ENCODE measurements around the gene SERPINA5. TPM values are rescaled to one million over a fixed set of nuclear protein-coding genes. Genes with fewer than 3 reads are reported as not detected.

The SERPINA5 gene
- total RNA-seq, 1 donor from 2014 or later: 3.5 TPM

GRCh38 chr14:94561656-94562010, 19.6 kb upstream of the SERPINA5 start:
- Mint-ChIP-seq H3K27ac (no peak overlapping the region), H3K9me3 (peaks cover 2% of the 10 kb centered on the region), H3K4me1 (peaks cover 2% of the 10 kb centered on the region), H3K27me3 (ENCODE audit: insufficient read depth, low read depth) (peaks cover 4% of the 10 kb centered on the region), H3K4me3 (no peak overlapping the region), H3K36me3 (no peaks in the 10 kb centered on the region)
- no peak overlapping the region for H3K4me2 ChIP-seq
- H3K27me3 ChIP-seq: no peaks in the 10 kb centered on the region
- H3K4me1 ChIP-seq: no peaks in the 10 kb centered on the region
- no peaks in the 10 kb centered on the region for H3K79me2 ChIP-seq (ENCODE audit: low read depth)
- DNase-seq (ENCODE audit: low spot score): no peak
- no peak overlapping the region for H3K9ac ChIP-seq
- H3K9me3 ChIP-seq (ENCODE audit: low read depth): no peaks in the 10 kb centered on the region
- TF ChIP-seq EZH2 (IDR thresholded peaks at IDR 0.05) (no peak), CTCF (IDR thresholded peaks at IDR 0.05) (no peak)
- no peak overlapping the region for H3K4me3 ChIP-seq
- no peak overlapping the region for H2AFZ ChIP-seq (replicated peaks)
- no peak overlapping the region for H3K27ac ChIP-seq
- no peaks in the 10 kb centered on the region for H3F3A ChIP-seq (ENCODE audit: low read depth)
- no peaks in the 10 kb centered on the region for H3K36me3 ChIP-seq
- H4K20me1 ChIP-seq (ENCODE audit: low read depth): no peaks in the 10 kb centered on the region

- no peak overlapping the region for H3K4me3 Mint-ChIP-seq
- H3K36me3 Mint-ChIP-seq: no peaks in the 10 kb centered on the region
- H3K9ac ChIP-seq: no peak overlapping the region
- H3F3A ChIP-seq (ENCODE audit: low read depth): no peaks in the 10 kb centered on the region
- H3K27ac Mint-ChIP-seq: no peak overlapping the region
- H3K36me3 ChIP-seq: no peaks in the 10 kb centered on the region
- TF ChIP-seq EZH2phosphoT487 (IDR thresholded peaks at IDR 0.05) (no peak), CTCF (IDR thresholded peaks at IDR 0.05) (no peak), EZH2 (IDR thresholded peaks at IDR 0.05) (no peak)
- peaks cover 2% of the 10 kb centered on the region for H3K4me1 Mint-ChIP-seq
- no peak overlapping the region for H2AFZ ChIP-seq (replicated peaks)
- H3K4me1 ChIP-seq: no peaks in the 10 kb centered on the region
- H3K79me2 ChIP-seq (ENCODE audit: low read depth): no peaks in the 10 kb centered on the region
- no peaks in the 10 kb centered on the region for H3K9me3 Mint-ChIP-seq
- peaks cover 4% of the 10 kb centered on the region for H3K27me3 Mint-ChIP-seq (ENCODE audit: insufficient read depth, low read depth)
- H3K27me3 ChIP-seq: no peaks in the 10 kb centered on the region
- no peak overlapping the region for H3K4me2 ChIP-seq
- H3K9me3 ChIP-seq (ENCODE audit: low read depth): no peaks in the 10 kb centered on the region
- no peak overlapping the region for H3K4me3 ChIP-seq
- H3K27ac ChIP-seq: no peak overlapping the region
- no peaks in the 10 kb centered on the region for H4K20me1 ChIP-seq (ENCODE audit: low read depth)
- DNase-seq (ENCODE audit: low spot score): no peak
These were observed 19.2 kb upstream of the SERPINA5 start for GRCh38 chr14:94562022-94562421.

GRCh38 chr14:94562941-94563883, 18.0 kb upstream of the SERPINA5 start:
- H3K36me3 Mint-ChIP-seq: no peaks in the 10 kb centered on the region
- Histone ChIP-seq H3K36me3 (no peaks in the 10 kb centered on the region), H3K4me1 (no peaks in the 10 kb centered on the region), H3K27me3 (no peaks in the 10 kb centered on the region), H3K9ac (no peak overlapping the region), H3K79me2 (ENCODE audit: low read depth) (no peaks in the 10 kb centered on the region), H3K27ac (no peak overlapping the region), H4K20me1 (ENCODE audit: low read depth) (no peaks in the 10 kb centered on the region), H3K4me2 (no peak overlapping the region), H3F3A (ENCODE audit: low read depth) (no peaks in the 10 kb centered on the region), H3K4me3 (no peak overlapping the region), H3K9me3 (ENCODE audit: low read depth) (no peaks in the 10 kb centered on the region), H2AFZ (replicated peaks) (no peak overlapping the region)
- H3K27me3 Mint-ChIP-seq (ENCODE audit: insufficient read depth, low read depth): peaks cover 4% of the 10 kb centered on the region
- DNase-seq (ENCODE audit: low spot score): no peak
- TF ChIP-seq EZH2 (IDR thresholded peaks at IDR 0.05): no peak
- no peak for TF ChIP-seq CTCF (IDR thresholded peaks at IDR 0.05)
- no peak for TF ChIP-seq EZH2phosphoT487 (IDR thresholded peaks at IDR 0.05)
- peaks cover 2% of the 10 kb centered on the region for H3K4me1 Mint-ChIP-seq
- H3K9me3 Mint-ChIP-seq: no peaks in the 10 kb centered on the region
- no peak overlapping the region for H3K4me3 Mint-ChIP-seq
- no peak overlapping the region for H3K27ac Mint-ChIP-seq
